Esophagus muscularis mucosa (tissue), 4 donors: Measurements from ENCODE around the gene ARHGEF5.

Experiments
- EP300 ChIP-seq: sonication (generic); formaldehyde crosslinking; IDR thresholded peaks from one replicate; pipeline ENCODE4 v1.6.1; 2017; ENCODE audit warnings: antibody characterized with exemption
- POLR2A ChIP-seq: fragments of 450-650 bp; IDR thresholded peaks from one replicate; pipeline ENCODE4 v1.6.1; 2017; ENCODE audit warnings: antibody characterized with exemption, moderate library complexity, mild to moderate bottlenecking, low read depth
- TF ChIP-seq, protein P1 (sequence below), 3 experiments: fragments of 200-600 bp in 2 of 3; fragments of 450-650 bp in 1 of 3; sonication (generic) in 2 of 3; IDR thresholded peaks; one replicate each; pipeline ENCODE4 v1.5.1; 2017 to 2019; ENCODE audit warnings: antibody characterized with exemption in 3 of 3, mild to moderate bottlenecking in 2 of 3, moderate library complexity in 1 of 3

DNA sequence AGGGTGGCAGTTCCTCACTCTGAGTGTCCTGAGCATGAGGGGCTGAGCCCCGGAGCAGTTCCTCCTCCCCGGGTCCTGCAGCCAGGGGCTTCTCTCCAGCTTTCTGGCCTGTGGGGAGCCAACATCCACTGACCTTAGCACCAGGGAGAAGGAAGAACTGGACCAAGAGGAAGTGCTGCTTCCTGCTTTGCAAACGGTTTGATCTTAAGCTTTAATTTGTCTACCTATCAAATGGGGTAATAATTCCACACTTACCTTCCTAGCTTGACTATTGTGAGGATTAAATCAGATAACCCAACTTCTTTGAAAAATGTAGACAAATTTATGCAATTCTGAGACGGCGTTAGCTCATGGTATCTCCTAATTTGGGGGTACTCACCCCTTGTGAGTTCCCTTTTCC lies 46.3 kb downstream of the ARHGEF5 start:
- TF ChIP-seq, protein P1, sequence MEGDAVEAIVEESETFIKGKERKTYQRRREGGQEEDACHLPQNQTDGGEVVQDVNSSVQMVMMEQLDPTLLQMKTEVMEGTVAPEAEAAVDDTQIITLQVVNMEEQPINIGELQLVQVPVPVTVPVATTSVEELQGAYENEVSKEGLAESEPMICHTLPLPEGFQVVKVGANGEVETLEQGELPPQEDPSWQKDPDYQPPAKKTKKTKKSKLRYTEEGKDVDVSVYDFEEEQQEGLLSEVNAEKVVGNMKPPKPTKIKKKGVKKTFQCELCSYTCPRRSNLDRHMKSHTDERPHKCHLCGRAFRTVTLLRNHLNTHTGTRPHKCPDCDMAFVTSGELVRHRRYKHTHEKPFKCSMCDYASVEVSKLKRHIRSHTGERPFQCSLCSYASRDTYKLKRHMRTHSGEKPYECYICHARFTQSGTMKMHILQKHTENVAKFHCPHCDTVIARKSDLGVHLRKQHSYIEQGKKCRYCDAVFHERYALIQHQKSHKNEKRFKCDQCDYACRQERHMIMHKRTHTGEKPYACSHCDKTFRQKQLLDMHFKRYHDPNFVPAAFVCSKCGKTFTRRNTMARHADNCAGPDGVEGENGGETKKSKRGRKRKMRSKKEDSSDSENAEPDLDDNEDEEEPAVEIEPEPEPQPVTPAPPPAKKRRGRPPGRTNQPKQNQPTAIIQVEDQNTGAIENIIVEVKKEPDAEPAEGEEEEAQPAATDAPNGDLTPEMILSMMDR (IDR thresholded peaks at IDR 0.05): no peak
- no peak for TF ChIP-seq POLR2A
- no peak for TF ChIP-seq EP300
